ENCODE data around the gene OR10A4.
"Not testable (repeated sequence)": the region's sequence is repeated elsewhere in the genome, so short reads cannot be mapped to it uniquely, and the experiment has no call there.

OR10A4 gene

DNA sequence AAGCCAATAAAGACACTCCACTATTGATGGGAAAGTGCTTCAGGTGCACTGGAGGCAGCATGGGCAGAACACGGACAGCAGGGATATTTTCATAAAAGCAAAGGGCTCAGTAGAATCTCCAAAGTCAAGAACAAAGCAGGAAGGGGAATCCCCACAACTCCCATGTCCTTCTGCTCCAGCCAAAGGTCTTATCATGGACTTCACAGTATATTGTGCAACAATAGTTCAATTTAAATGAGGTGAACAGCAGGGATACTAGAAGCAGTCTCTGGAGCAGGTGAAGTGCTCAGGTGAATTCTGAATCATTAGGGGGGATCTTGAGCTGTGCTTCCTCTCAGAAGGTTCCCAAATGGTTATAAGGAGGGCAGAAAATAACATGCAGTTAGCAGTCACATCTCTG, 22.5 kb downstream of the OR10A4 start:
- no peak for DNase-seq (ENCODE audit: low spot score)

GRCh38 chr11:6900327-6900999, 24.0 kb downstream of the OR10A4 start:
- DNase-seq (ENCODE audit: low spot score), result no peak

GRCh38 chr11:6904804-6905203, 28.4 kb downstream of the OR10A4 start:
- DNase-seq (ENCODE audit: low spot score), result not testable (repeated sequence)

DNA sequence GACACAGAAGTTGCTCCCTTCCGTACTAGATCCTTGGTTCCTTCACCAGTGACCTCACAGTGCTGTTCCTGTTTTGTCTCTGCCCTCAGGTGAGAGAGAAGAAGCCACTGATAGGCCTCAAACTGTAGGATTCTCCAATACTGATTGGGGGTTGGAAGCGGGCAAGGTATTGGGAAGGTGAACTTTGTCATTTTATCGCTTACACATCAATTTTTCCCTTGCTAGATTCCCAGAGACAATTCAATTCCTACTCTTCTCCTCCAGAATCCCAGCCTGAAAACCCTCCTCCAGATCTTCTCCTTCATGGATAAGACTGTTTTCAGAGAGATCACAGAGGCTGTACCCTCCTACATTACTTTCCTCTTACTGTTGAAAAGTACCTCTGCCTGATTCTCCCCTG, 35.0 kb downstream of the OR10A4 start:
- DNase-seq (ENCODE audit: low spot score), result no peak

DNA sequence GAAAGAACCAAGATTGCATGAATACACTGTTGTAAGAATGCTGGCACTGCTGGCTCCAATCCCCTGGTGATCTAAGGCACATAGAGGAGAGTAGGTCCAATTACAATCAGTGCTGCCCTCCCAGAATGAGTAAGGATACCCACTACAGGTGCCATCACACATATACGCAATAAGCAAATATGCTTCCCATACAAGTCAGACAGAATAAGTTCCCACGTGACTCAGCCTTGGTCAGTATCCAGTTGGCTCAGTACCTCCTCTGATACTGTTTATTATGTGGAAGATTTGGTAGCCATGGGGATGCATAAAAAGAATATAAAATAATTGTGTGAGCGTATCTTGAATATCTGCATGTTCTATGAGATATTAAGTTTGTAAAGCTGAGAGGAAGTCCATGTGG, 35.5 kb downstream of the OR10A4 start:
- no peak for DNase-seq (ENCODE audit: low spot score)

GRCh38 chr11:6919698-6920097, 43.3 kb downstream of the OR10A4 start:
- DNase-seq (ENCODE audit: low spot score), result no peak

GRCh38 chr11:6920702-6921101, 44.3 kb downstream of the OR10A4 start, which contains the start of gene OR2D3:
OR2D3 (plus strand) TSS chr11:6921002; CDS start chr11:6921002, 0 bp downstream.
- DNase-seq (ENCODE audit: low spot score), result no peak

- no peak for DNase-seq (ENCODE audit: low spot score)
Measured at GRCh38 chr11:6925007-6925577, 48.7 kb downstream of the OR10A4 start.

DNA sequence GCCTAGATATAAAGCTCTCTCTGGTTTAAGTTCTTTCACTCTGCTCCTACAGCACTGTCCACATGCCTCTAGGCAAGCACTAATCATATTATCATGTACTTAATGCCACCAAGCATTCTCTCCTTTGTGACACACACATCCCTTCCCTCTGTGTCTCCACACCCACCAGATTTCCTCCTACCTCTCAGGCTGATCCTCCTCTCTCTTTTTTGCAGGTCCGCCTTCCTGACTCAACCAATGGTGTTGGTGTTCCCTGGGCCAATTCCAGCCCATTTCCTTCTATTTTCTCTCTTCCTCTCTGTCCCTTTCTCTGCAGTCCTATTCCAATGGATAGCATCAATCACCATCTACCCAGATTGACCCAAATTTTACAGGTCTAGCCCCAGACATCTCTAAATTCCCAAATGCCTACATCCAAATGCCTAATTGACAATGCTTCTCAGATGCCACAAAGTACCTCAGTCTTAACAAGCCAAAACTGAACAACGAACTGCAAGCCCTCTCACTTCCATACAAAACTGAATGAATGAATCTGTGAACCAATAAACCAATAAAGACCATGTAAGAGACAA, 49.3 kb downstream of the OR10A4 start:
- no peak for DNase-seq (ENCODE audit: low spot score)

DNA sequence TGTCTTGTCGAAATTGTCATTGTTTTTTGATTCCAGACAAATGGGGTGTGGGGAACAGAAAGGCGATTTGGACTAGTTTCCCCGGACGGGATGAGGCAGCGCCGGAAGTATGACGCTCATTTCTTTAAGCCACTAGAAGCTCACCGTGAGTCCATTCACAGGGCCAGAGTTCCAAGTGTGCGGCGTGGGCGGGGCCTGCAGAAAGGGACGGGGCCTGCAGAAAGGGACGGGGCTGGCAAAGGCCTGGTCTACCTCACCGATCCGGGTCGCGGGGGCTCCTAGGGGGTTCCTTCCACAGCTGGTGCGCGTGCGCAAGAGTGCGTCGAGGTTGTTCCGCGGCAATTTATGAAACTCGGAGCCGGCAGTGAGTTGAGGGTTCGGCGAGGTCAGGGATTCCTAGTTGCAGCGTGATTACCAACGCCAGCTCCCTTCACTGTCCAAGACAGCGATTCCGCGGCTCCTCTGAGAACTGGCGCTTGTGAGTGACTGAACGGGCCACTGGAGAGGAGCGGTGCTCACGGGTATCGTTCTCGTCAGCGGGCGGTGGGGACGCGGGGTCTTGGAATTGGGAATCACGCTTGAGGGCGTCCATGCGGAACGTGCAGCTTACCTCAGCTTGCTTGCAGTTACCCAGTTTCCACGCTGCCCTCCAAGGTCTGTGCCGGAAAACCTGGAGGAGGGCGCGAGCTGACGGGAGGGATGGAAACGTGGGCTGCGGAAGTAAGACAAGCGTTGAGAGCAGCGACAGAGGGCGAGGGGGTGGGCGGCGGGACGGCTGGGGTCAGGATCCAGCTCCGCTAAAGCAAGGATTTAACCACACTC, 50.0 kb downstream of the OR10A4 start, which contains the start of gene ZNF215:
Gene ZNF215 (plus strand): TSS at position 219 of the 822 bp plus-strand sequence. CDS start 5,847 bp downstream, outside the sequence.
- DNase-seq (ENCODE audit: low spot score), result no peak

- DNase-seq (ENCODE audit: low spot score), result no peak
Measured at GRCh38 chr11:6927030-6927617, 50.7 kb downstream of the OR10A4 start.

Measured in CD4-positive, alpha-beta T cell treated with Interleukin-15 for 4 hours (primary cell).